ENCODE data around the gene USP17L29.
"Not testable (repeated sequence)": the region's sequence is repeated elsewhere in the genome, so short reads cannot be mapped to it uniquely, and the experiment has no call there.

- peak in 2 of 3 experiments; percentile 30 to 49; a peak in 2 of 6 replicates for TF ChIP-seq CTCF (IDR thresholded peaks at IDR 0.05 in 2 of 3, conservative IDR thresholded peaks at IDR 0.05 in 1 of 3; ENCODE audit: insufficient read depth in 2 of 3, low read depth in 1 of 3, low read length in 3 of 3)
- TF ChIP-seq ZBTB7A (IDR thresholded peaks at IDR 0.05; ENCODE audit: borderline replicate concordance, control insufficient read depth, low read depth, low read length); FOXK2 (conservative IDR thresholded peaks at IDR 0.05 in 1 of 2, IDR thresholded peaks at IDR 0.05 in 1 of 2; ENCODE audit: low read depth in 2 of 2); SAFB2 (IDR thresholded peaks at IDR 0.05; ENCODE audit: borderline replicate concordance, low read depth, low read length, severe bottlenecking); EGR1 (conservative IDR thresholded peaks at IDR 0.05): not testable (repeated sequence)
Measured at GRCh38 chr4:9381012-9381534, 27.6 kb downstream of the USP17L29 start.

Measured in K562 (cell line).